ACHN (cell line): ENCODE measurements around the gene ENG.
A peak's percentile ranks its signal among the peaks of the same experiment; 100 is the strongest.

Experiments used
- DNase-seq: peaks from one replicate; pipeline ENCODE4 v3.0.0-alpha.2; 2015
- in situ Hi-C: cut with HindIII; loops from 2 replicates; pipeline ENCODE4 v1.10.0; 2017; ENCODE audit warnings: low sequenced_read_pairs, low pct_ligation_motif_present, low pct_unique_long_range_greater_than_20kb

ENG gene

GRCh38 chr9:127772603-127773002, 81.9 kb downstream of the ENG start:
- in situ Hi-C loops, result no loop called here
- no peak for DNase-seq

- no peak for DNase-seq
- in situ Hi-C loops, result no loop called here
Measured at GRCh38 chr9:127771570-127772189, 82.8 kb downstream of the ENG start.

GRCh38 chr9:127770905-127771569, 83.4 kb downstream of the ENG start:
- DNase-seq, result peak; percentile 95
- in situ Hi-C loops, result no loop called here

GRCh38 chr9:127770583-127770904, 83.9 kb downstream of the ENG start:
- in situ Hi-C loops, result no loop called here
- DNase-seq, result no peak

GRCh38 chr9:127769929-127770582, 84.4 kb downstream of the ENG start:
- in situ Hi-C loops, result no loop called here
- no peak for DNase-seq

GRCh38 chr9:127769101-127769500, 85.4 kb downstream of the ENG start:
- in situ Hi-C loops, result no loop called here
- no peak for DNase-seq

- no peak for DNase-seq
- in situ Hi-C loops, result no loop called here
Measured at GRCh38 chr9:127768698-127769097, 85.8 kb downstream of the ENG start.

- DNase-seq, result no peak
- in situ Hi-C loops, result no loop called here
Measured at GRCh38 chr9:127767909-127768331, 86.5 kb downstream of the ENG start.

GRCh38 chr9:127767410-127767809, 87.0 kb downstream of the ENG start:
- in situ Hi-C loops, result no loop called here
- DNase-seq, result no peak

- in situ Hi-C loops, result no loop called here
- no peak for DNase-seq
Measured at GRCh38 chr9:127765418-127765817, 89.0 kb downstream of the ENG start.
